GM19452 (cell line): ENCODE results near the gene GAL3ST1.
"Not testable (repeated sequence)": the region's sequence is repeated elsewhere in the genome, so short reads cannot be mapped to it uniquely, and the experiment has no call there.

Source experiments
- ATAC-seq: cut with Tn5 transposase; IDR thresholded peaks from one replicate; pipeline ENCODE4 v1.9.1; 2021; ENCODE audit not compliant: unreplicated experiment

The GAL3ST1 gene

GRCh38 chr22:30596886-30597285 is 22.4 kb upstream of the GAL3ST1 start:
- no peak for ATAC-seq

GRCh38 chr22:30596199-30596598 is 21.7 kb upstream of the GAL3ST1 start:
- no peak for ATAC-seq

GRCh38 chr22:30592360-30592713 is 17.9 kb upstream of the GAL3ST1 start:
- not testable (repeated sequence) for ATAC-seq

- ATAC-seq: peak; percentile 95
Observed at GRCh38 chr22:30591588-30592359, 17.3 kb upstream of the GAL3ST1 start, which contains the start of gene PES1. PES1 (minus strand) TSS chr22:30591910; CDS start chr22:30591833, 77 bp downstream.

GRCh38 chr22:30591191-30591587 is 16.7 kb upstream of the GAL3ST1 start:
- ATAC-seq: no peak

GRCh38 chr22:30586414-30586813 is 11.9 kb upstream of the GAL3ST1 start:
- ATAC-seq: no peak

- ATAC-seq: no peak
Observed at GRCh38 chr22:30584441-30584840, 10.0 kb upstream of the GAL3ST1 start.

- ATAC-seq: no peak
Observed at GRCh38 chr22:30582788-30583545, 8.5 kb upstream of the GAL3ST1 start.

- no peak for ATAC-seq
Observed at GRCh38 chr22:30582051-30582450, 7.6 kb upstream of the GAL3ST1 start.

- no peak for ATAC-seq
Observed at GRCh38 chr22:30580896-30581295, 6.4 kb upstream of the GAL3ST1 start.

GRCh38 chr22:30578481-30578880 is 4.0 kb upstream of the GAL3ST1 start:
- ATAC-seq: no peak

GRCh38 chr22:30575859-30576258 is 1.4 kb upstream of the GAL3ST1 start:
- no peak for ATAC-seq

- ATAC-seq: no peak
Observed at GRCh38 chr22:30574997-30575671, 669 bp upstream of the GAL3ST1 start.

- no peak for ATAC-seq
Observed at GRCh38 chr22:30573594-30574094, 821 bp downstream of the GAL3ST1 start.

- no peak for ATAC-seq
Observed at GRCh38 chr22:30572840-30573593, 1.4 kb downstream of the GAL3ST1 start.

GRCh38 chr22:30572210-30572609 is 2.3 kb downstream of the GAL3ST1 start:
- no peak for ATAC-seq

GRCh38 chr22:30569674-30570202 is 4.7 kb downstream of the GAL3ST1 start:
- no peak for ATAC-seq

- no peak for ATAC-seq
Observed at GRCh38 chr22:30568137-30568805, 6.2 kb downstream of the GAL3ST1 start.

- ATAC-seq: not testable (repeated sequence)
Observed at GRCh38 chr22:30567277-30567676, 7.2 kb downstream of the GAL3ST1 start.

- no peak for ATAC-seq
Observed at GRCh38 chr22:30566125-30566524, 8.3 kb downstream of the GAL3ST1 start.
